ENCODE measurements around the gene DCDC2.
"Not testable (repeated sequence)": the region's sequence is repeated elsewhere in the genome, so short reads cannot be mapped to it uniquely, and the experiment has no call there.

The DCDC2 gene

GRCh38 chr6:24147511-24148153, 210.2 kb downstream of the DCDC2 start:
- DNase-seq (ENCODE audit: low spot score): no peak

DNA sequence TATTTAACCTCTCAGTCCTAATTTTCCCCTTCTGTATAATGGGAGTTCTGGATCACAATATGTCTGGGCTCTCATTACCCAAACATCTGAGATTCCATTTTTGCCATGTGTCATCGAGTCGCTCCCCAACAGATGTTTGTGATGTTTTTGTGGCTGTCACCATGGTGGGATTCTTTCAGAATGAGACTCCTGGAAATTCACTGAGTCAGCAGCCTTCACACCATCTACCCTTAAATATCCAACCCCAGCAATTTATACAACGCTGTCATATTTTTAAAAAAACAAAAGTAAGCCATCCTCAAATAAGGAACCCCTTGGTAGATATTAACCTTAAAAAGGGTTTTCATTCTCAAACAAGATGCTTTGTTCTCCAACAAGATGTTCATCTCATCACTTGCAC, 211.0 kb downstream of the DCDC2 start:
- DNase-seq (ENCODE audit: low spot score): no peak

DNA sequence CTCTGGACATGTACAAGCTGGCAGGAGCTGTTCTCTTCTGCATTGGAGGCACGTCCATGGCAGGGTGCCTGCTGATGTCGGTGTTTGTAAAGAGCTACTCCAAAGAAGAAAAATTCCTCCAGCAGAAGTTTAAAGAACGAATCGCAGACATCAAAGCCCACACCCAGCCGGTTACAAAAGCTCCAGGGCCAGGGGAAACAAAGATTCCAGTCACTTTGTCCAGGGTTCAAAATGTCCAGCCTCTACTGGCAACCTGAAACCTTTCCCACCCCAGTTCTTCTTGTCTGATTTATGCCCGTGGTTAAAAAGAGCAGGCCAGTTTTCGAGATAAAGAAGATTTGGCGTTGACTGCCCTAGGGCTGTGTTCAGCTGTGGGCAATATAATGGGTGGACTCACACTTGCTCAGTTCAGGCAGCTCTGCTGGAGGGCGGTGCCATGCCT, 212.1 kb downstream of the DCDC2 start:
- no peak for DNase-seq (ENCODE audit: low spot score)

DNA sequence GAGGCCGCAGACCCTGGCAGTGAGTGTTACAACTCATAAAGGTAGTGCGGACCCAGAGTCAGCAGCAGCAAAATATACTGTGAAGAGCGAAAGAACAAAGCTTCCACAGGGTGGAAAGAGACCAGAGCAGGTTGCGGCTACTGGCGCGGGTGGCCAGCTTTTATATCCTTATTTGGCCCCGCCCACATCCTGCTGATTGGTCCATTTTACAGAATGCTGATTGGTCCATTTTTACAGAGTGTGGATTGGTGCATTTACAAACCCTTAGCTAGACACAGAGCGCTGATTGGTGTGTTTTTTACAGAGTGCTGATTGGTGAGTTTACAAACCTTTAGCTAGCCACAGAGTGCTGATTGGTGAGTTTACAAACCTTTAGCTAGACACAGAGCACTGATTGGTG, 215.1 kb downstream of the DCDC2 start:
- not testable (repeated sequence) for DNase-seq (ENCODE audit: low spot score)

DNA sequence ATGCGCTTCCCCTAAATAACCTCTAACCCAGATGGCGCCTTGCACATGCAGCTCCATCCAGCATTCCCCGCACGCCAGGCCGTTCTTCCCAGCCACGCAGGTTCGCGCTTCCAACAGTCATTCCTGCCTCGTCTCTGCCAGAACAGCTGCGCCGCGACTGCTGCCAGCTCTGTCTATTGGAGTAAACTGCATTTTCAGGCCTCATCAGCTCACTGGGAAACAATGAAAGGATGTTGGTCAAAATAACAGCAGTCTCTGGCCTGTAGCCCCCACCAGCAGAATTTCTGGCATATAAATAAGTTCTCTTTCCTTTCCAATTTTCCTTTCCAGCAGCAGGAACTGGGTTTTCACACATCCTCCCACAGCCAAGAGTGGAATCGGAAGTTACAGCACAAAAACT, 217.3 kb downstream of the DCDC2 start:
- DNase-seq (ENCODE audit: low spot score): no peak

- DNase-seq (ENCODE audit: low spot score): no peak
Observed at GRCh38 chr6:24139639-24140038, 218.2 kb downstream of the DCDC2 start.

DNA sequence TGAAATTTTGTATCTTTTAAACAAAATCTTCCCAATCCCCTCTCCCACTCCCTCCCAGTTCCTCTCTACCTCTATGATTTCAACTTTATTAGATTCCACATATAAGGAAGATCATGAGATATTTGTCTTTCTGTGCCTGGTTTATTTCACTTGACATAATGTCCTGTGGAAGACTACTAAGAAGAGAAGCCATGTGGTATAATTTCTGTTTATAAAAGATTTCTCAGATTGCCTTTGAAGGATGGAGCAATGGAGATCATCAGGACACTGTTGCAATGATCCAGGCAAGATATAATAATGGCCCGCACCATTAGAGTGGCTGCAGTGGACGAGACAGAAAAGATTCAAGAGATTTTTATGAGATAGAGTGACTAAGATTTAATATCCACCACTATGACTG, 218.8 kb downstream of the DCDC2 start:
- no peak for DNase-seq (ENCODE audit: low spot score)

- no peak for DNase-seq (ENCODE audit: low spot score)
Observed at GRCh38 chr6:24131751-24132150, 226.1 kb downstream of the DCDC2 start.

- DNase-seq (ENCODE audit: low spot score): no peak
Observed at GRCh38 chr6:24127316-24127715, 230.5 kb downstream of the DCDC2 start.

DNA sequence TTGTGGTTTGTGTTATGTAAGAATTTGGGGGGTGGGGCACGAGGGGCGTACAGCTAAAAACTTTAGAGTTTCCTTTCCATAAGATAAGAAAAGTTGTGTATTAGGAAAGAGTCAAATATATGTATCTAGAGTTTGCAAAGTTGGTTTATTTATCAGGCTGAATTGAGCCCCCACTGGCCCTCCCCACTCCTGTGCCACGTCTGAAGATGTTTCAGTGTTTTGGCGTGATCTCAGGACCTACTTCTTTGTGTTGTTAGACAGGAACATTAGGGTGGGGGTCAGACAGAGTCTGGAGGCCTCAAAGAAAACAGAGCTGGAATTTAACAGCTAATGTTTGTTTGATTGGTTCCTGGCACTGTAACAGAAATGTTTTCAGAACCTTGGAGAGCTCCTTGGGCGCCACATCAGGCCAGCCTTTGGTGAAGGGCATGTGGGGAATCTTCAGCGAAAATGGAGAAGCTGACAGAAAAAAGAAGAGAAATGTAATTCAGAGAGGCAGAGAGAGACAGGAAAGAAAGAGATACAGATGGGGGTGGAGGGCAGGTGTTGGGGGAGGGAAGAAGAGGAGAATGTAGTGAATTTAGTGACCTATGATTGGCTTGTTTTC, 231.2 kb downstream of the DCDC2 start:
- DNase-seq (ENCODE audit: low spot score): peak; percentile 28

- DNase-seq (ENCODE audit: low spot score): no peak
Observed at GRCh38 chr6:24125980-24126379, 231.9 kb downstream of the DCDC2 start, which contains the start of gene NRSN1. Gene NRSN1, plus strand, starts transcription at chr6:24126215. Its CDS starts 8,113 bp downstream, at chr6:24134328.

DNA sequence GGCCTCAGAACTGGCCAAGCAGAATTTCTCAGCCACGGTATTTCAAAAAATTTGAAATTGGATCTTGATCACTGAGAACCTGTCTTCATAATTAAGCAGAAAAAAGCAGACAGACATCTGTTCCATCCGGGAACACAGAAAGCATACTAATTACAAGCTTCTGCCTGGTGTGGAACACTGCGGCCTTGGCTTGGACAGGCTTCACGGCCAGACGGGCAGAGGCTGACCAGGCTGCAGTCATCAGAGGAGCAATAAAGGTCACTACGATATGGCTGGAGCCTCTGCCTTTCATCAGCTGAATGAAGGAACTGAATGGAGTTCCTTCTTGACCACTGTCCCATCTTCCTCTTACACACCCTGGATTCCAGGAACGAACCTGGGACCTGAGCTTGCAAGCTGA, 235.7 kb downstream of the DCDC2 start:
- DNase-seq (ENCODE audit: low spot score): no peak

Measured in SW480 (cell line).